ENCODE data around the gene BRD4.

The BRD4 gene

GRCh38 chr19:15225760-15226159 lies 106.6 kb downstream of the BRD4 start:
- DNase-seq (ENCODE audit: low spot score), result no peak

GRCh38 chr19:15223649-15224361 lies 108.5 kb downstream of the BRD4 start:
- no peak for DNase-seq (ENCODE audit: low spot score)

GRCh38 chr19:15222738-15223648 lies 109.3 kb downstream of the BRD4 start:
- peak; percentile 100 for DNase-seq (ENCODE audit: low spot score)

- DNase-seq (ENCODE audit: low spot score), result no peak
Measured at GRCh38 chr19:15220833-15221232, 111.5 kb downstream of the BRD4 start.

GRCh38 chr19:15218501-15218900 lies 113.8 kb downstream of the BRD4 start:
- DNase-seq (ENCODE audit: low spot score), result no peak

GRCh38 chr19:15216363-15216762 lies 116.0 kb downstream of the BRD4 start:
- DNase-seq (ENCODE audit: low spot score), result no peak

GRCh38 chr19:15213715-15214381 lies 118.5 kb downstream of the BRD4 start:
- DNase-seq (ENCODE audit: low spot score), result peak; percentile 49

GRCh38 chr19:15212711-15213110 lies 119.6 kb downstream of the BRD4 start:
- no peak for DNase-seq (ENCODE audit: low spot score)

- peak; percentile 22 for DNase-seq (ENCODE audit: low spot score)
Measured at GRCh38 chr19:15210323-15210781, 122.0 kb downstream of the BRD4 start.

GRCh38 chr19:15201374-15202023 lies 130.8 kb downstream of the BRD4 start:
- DNase-seq (ENCODE audit: low spot score), result no peak

- peak; percentile 90 for DNase-seq (ENCODE audit: low spot score)
Measured at GRCh38 chr19:15200553-15201364, 131.6 kb downstream of the BRD4 start, which contains the start of gene NOTCH3. Gene NOTCH3, minus strand, starts transcription at chr19:15200995. Its CDS starts 90 bp downstream, at chr19:15200905.

GRCh38 chr19:15199661-15200552 lies 132.4 kb downstream of the BRD4 start:
- DNase-seq (ENCODE audit: low spot score), result peak; percentile 84

- no peak for DNase-seq (ENCODE audit: low spot score)
Measured at GRCh38 chr19:15198951-15199660, 133.2 kb downstream of the BRD4 start.

GRCh38 chr19:15197942-15198341 lies 134.4 kb downstream of the BRD4 start:
- DNase-seq (ENCODE audit: low spot score), result no peak

GRCh38 chr19:15197275-15197941 lies 134.9 kb downstream of the BRD4 start:
- DNase-seq (ENCODE audit: low spot score), result no peak

- DNase-seq (ENCODE audit: low spot score), result no peak
Measured at GRCh38 chr19:15196360-15197005, 135.9 kb downstream of the BRD4 start.

GRCh38 chr19:15195371-15196334 lies 136.7 kb downstream of the BRD4 start:
- DNase-seq (ENCODE audit: low spot score), result peak; percentile 91
